ENCODE measurements around the gene GPX1. TPM values are rescaled to one million over a fixed set of nuclear protein-coding genes. Genes with fewer than 3 reads are reported as not detected.
"Not testable (repeated sequence)": the region's sequence is repeated elsewhere in the genome, so short reads cannot be mapped to it uniquely, and the experiment has no call there.

Gene GPX1
- polyA plus RNA-seq, 3 donors, result 174 to 1,140 (median 788) TPM

GRCh38 chr3:49328350-49328749, 29.8 kb downstream of the GPX1 start:
- H3K27ac ChIP-seq (ENCODE audit: low read depth, low read length), result not testable (repeated sequence)
- 83 to 88% (median 87%) methylated on average over 2 of the region's 2 CpGs for WGBS, 3 donors

GRCh38 chr3:49327485-49327884, 30.7 kb downstream of the GPX1 start:
- no peak overlapping the region for H3K27ac ChIP-seq (ENCODE audit: low read depth, low read length)

GRCh38 chr3:49324768-49325167, 33.4 kb downstream of the GPX1 start:
- 89 to 95% (median 89%) methylated on average over 7 of the region's 7 CpGs for WGBS, 3 donors
- H3K27ac ChIP-seq (ENCODE audit: low read depth, low read length), result no peak overlapping the region

More at GRCh38 chr3:49327485-49327884, 30.7 kb downstream of the GPX1 start:
- 78 to 86% (median 82%) methylated on average over 7 of the region's 7 CpGs for WGBS, 3 donors

- no peak overlapping the region for H3K27ac ChIP-seq (ENCODE audit: low read depth, low read length)
- 90 to 97% (median 92%) methylated on average over 16 of the region's 16 CpGs for WGBS, 3 donors
Observed at GRCh38 chr3:49316696-49317457, 41.3 kb downstream of the GPX1 start.

- WGBS, 3 donors, result 88 to 93% (median 91%) methylated on average over 1 of the region's 1 CpG
- no peak overlapping the region for H3K27ac ChIP-seq (ENCODE audit: low read depth, low read length)
Observed at GRCh38 chr3:49313896-49314688, 44.1 kb downstream of the GPX1 start.

- 90 to 97% (median 94%) methylated on average over 3 of the region's 3 CpGs for WGBS, 3 donors
- H3K27ac ChIP-seq (ENCODE audit: low read depth, low read length), result no peak overlapping the region
Observed at GRCh38 chr3:49311283-49311682, 46.9 kb downstream of the GPX1 start.

- no peak overlapping the region for H3K27ac ChIP-seq (ENCODE audit: low read depth, low read length)
- WGBS, 3 donors, result 97 to 100% (median 100%) methylated on average over 1 of the region's 1 CpG
Observed at GRCh38 chr3:49310677-49311076, 47.5 kb downstream of the GPX1 start.

Other genes with a start within 250 kb of the GPX1 start
- 10 to 100 TPM; 17.6 to 29.8 (median 19.3) TPM for gene USP19, start 237.5 kb downstream of the GPX1 start, polyA plus RNA-seq
- gene LAMB2, start 225.3 kb downstream of the GPX1 start, polyA plus RNA-seq, result 100 to 1,000 TPM in 2 of 3 donors, 10 to 100 TPM in 1; 90.5 to 300 (median 195) TPM
- gene CCDC71, start 192.0 kb downstream of the GPX1 start, polyA plus RNA-seq, result 10 to 100 TPM in 1 of 3 donors, 1 to 10 TPM in 2; 8.0 to 18.7 (median 9.1) TPM
- gene KLHDC8B, start 186.8 kb downstream of the GPX1 start, polyA plus RNA-seq, result 10 to 100 TPM; 32.3 to 73.4 (median 43.5) TPM
- 1 to 10 TPM; 1.9 to 4.2 (median 3.9) TPM for gene C3orf62, start 81.1 kb downstream of the GPX1 start, polyA plus RNA-seq
- gene USP4, start 18.3 kb downstream of the GPX1 start, polyA plus RNA-seq, result 10 to 100 TPM; 16.5 to 32.1 (median 30.4) TPM
- 100 to 1,000 TPM; 162 to 513 (median 415) TPM for gene RHOA, start 53.6 kb upstream of the GPX1 start, polyA plus RNA-seq
- gene TCTA, start 54.1 kb upstream of the GPX1 start, polyA plus RNA-seq, result 10 to 100 TPM; 19.9 to 33.8 (median 31.2) TPM
- gene AMT, start 64.1 kb upstream of the GPX1 start, polyA plus RNA-seq, result 10 to 100 TPM in 2 of 3 donors, 1 to 10 TPM in 1; 4.7 to 14.6 (median 11.2) TPM
- gene NICN1, start 71.0 kb upstream of the GPX1 start, polyA plus RNA-seq, result 10 to 100 TPM in 1 of 3 donors, 1 to 10 TPM in 2; 3.5 to 10.3 (median 8.7) TPM
- 10 to 100 TPM; 12.5 to 43.2 (median 23.5) TPM for gene DAG1, start 111.9 kb upstream of the GPX1 start, polyA plus RNA-seq
- under 1 TPM; 0.06 to 0.49 (median 0.11) TPM for gene BSN, start 196.1 kb upstream of the GPX1 start, polyA plus RNA-seq

Measured in adipose tissue (tissue), 3 donors.